ENCODE results near the gene ZNF407.

ZNF407 gene

DNA sequence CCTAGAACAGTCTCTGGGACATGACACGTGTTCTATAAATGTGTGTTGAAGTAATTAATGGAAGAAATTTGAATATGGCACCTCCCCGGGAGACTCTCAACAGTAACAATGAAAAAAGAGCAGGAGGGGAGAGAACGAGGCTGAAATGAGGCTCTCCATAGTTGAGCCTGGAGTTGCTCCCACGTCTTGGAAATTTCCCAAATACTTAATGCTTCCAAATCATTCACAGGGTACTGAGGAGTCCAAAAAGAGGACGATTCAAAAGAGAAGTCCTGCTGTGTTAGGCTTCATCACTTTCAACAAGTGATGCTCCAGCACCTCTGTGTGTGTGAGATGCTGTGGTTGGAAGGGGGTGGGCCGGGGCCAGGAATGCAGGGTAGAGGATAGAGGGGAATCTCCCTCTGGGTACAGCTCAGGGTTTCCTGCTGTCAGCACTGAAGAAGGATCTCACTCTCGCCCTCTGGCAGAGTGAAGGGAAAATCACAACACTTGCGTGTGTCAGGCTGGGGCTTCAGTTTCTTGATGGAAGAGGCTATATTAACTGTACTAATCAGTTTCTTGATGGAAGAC lies 18.1 kb upstream of the ZNF407 start:
- no peak for DNase-seq (ENCODE audit: low read depth)

DNA sequence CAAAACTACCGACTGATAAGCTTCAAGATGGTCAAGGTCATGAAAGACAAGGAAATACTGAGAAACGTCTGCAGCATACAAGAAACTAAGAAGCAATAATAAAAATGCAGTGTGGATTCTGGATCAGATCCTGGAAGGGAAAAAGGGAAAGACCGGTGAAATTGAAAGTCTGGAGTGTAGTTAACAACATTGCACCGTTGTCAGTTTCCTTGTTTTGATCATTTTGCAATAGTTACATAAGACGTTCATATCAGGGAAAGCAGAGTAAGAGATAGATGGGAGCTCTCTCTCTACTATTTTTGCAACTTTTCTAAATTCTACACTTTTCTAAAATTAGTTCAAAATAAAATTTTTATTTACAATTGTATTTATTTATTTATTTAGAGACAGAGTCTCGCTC lies 15.0 kb upstream of the ZNF407 start:
- no peak for DNase-seq (ENCODE audit: low read depth)

DNA sequence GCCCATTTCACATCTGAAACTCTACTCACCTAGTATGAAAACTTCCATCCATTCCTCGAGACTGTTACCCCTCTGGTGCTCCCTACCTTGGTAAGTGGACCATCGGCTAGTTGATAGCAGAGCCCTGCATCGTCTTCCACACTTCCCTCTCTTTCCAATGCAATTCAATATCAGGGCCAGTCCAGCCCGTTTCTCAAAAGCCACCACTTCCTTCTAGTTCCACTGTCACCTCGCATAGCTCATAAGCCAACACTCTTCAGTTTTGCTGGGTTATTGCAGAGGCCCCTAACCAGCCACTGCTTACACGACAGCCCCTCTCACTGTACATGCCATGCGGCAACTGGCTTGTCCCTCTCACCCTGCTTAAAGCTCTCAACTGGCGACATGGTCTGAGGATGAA lies 10.2 kb upstream of the ZNF407 start:
- DNase-seq (ENCODE audit: low read depth) = no peak

DNA sequence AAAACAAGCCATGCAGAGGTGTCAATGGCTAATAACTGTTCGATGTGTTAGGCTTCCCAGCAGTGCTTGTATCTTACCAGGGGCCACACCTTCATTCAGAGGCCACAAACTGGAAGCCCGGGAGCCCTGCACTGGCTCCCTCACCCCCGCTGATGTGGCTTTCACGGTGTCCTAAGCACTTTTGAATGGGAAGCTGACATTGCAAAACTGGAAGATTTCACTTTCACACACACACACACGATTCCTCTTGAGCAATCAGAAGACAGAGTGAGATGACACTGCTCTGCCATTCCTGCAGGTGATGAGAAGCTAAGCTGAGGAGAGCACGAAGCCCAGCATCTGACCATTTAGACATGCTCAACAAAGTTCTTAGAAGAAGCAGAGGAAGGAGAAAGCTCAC lies 8.6 kb upstream of the ZNF407 start:
- no peak for DNase-seq (ENCODE audit: low read depth)

DNA sequence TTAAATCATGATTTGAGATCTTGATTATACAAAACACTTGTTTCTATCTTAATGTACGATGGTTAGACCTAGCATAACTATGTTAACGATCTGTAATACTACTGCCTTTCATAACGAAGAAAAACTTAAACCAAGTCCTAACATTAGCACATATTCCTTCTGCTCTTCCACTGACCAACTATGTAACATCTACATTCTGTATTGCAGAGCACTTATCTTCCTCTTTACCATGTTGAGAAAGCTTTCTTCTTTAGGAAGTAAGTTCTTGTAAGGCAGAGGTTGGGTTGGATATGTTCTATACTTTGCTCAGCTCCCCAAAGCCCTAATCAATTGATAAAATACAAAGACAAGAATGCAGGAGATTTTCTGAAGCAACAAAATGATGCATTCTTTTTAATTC lies 7.9 kb upstream of the ZNF407 start:
- no peak for DNase-seq (ENCODE audit: low read depth)

DNA sequence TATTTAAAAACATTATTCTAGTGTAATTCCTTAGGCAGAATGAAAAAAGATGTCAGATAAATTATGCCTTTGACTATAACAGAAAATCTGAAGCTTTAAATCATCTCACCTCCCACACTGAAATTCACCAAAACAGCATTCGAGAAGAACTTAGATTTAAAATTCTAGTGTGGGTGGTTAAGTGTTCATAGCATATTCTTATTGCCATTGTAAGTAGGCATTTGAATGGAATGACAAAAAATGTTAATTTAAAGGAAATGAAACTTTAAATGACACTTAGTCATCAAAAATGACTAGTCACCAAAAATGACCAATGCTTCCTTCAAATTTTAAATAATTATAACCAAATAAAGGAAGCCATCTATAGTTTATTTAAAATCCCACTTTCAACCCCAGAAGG lies 7.0 kb upstream of the ZNF407 start:
- no peak for DNase-seq (ENCODE audit: low read depth)

DNA sequence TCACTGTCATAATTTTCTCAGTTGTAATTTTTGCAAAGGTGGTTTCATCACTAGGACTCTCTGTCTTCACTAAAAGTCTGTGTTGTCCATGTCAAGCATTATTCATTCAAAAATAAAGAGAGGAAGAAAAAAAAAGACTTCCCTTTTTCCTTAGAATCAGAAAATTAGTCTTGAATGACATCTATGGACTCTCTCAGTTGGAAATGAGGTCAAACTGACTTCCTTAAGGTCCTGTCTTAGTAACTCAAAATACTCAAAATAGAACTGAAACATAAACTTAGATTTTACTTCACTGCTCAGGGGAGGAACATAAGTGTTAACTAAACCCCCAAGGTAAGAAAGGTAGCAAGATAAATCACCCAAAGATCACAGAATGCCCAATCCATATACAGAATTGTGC lies 2.2 kb upstream of the ZNF407 start:
- no peak for DNase-seq (ENCODE audit: low read depth)

DNA sequence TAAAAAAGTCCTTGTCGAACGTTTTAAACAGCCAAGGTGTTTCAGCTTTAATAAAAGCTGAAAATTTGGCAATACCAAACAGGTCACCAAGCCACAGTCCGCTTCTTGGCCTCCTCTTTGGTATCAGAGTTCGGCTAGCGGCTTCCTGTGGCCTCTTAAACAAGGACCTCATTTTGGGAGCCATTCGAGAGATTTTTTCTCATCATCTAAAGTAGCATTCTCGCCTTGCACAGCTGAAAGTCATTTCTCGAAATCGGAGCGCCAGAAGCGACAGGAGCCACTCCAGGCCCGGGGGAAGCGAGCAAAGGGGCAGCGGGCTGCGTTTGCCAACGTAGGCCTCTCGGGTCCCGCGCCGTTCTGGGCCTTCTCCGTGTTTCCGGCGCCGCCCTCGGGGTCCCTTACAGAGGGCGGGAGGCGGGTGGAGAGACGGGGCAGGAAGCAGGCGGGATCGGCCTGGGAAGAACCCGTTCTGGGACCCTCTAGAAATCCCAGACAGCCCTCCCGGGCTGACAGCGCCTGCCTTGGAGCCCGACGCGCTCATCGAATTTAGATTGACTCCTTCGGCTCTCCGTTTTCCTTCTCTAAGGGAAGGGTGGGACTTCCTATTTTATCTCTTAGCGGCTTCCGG lies 522 bp upstream of the ZNF407 start:
- peak; percentile 75 for DNase-seq (ENCODE audit: low read depth)

DNA sequence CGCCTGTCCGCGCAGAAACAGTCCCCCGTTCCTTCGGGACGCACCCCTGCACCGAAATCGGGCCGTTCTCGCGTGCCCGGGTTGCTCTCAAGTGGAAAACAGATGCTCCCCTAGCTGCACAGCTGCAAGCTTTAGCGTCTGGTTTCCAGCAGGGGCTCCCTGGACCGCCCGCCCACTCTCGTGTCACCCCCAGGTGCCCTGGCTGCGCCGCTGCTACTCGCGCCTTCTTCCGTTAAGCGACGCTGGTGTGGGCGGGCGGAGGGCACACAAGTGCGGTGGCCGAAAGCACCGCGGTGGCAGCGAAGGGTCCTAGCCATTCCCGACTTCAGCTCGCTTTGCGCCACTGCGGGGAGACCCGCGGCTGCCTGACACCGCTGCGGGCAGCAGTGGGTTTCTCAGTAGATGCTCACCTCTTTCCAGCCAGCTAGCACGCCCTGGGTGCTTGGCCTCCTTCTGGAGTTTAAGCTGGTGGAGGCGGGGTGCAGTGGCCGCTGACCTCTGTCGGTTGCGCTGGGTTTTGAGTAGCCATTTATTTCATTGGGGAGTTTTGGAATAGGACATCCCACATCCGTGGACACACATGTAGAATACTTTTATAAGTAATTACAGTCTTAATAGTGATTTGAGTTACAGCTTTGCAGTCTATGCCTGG lies 806 bp downstream of the ZNF407 start:
- DNase-seq (ENCODE audit: low read depth) = peak; percentile 19

DNA sequence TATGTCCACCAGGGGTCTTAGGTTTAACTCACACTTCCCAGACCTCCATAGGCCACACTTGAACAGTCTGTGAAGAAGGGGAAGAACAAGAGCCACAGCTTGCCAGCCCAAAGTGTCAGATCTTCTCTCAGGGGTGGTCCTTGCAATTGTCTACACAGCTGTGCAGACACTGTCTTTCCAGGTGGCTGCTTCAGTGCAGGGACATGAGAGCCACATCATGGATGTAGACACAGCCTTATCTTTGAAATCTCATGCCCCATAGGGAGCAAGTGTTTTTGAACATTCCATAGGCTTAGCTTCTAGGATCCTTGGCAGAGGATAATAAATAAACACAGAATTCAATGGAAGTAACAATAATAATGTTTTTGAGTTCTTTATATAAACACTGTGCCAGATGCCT lies 6.7 kb downstream of the ZNF407 start:
- no peak for DNase-seq (ENCODE audit: low read depth)

DNA sequence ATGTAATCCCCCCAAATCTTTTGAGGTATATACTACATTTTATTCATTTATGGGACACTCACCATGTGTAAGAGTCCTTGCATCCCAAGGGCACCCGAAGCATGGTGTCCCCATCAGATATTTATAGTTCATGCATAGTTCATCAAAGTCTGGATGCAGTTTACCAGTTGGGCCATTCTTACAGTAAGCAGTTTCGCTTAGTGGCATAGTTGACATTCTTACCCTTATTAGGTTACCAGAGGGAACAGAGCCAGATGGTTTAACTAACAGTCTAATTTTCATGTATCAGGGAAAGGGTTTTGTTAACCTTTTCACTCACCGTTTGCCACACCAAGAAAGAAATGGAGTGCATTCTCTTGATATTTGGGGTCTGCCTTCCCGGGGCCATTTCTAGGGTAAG lies 7.1 kb downstream of the ZNF407 start:
- DNase-seq (ENCODE audit: low read depth) = peak; percentile 71

DNA sequence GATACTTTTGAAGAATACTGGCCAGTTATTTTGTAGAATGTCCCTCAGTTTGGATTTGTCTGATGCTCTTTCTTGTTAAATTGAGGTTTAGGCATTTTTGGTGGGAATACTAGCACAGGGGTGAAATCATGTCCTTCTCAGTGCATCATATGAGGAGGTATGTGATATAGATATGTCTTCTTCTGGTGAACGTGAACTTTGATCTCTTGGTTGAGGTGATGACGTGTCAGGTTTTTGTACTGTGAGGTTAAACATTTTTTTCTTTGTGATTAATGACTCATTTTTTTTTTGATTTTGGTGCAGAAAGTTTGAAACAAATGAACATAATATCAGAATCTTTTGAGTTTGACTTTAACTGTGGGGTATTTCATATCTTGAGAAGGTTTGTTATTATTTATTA lies 11.0 kb downstream of the ZNF407 start:
- DNase-seq (ENCODE audit: low read depth) = no peak

DNA sequence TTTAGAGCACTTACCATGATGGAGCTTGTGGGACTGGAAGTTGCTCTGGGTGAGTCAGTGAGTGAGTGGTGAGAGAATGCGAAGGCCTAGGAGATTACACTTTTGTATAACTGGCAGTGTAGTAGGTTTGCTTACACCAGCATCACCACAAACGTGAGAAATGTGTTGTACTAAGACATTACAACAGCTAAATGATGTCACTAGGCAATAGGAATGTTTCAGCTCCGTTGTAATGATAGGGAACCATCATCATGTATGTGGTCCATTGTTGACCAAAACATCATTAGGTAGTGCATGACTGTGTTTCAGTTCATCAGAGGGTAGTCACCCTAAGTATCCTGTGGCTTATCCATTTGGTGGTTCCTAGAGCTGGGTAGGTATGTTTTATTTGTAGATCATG lies 11.9 kb downstream of the ZNF407 start:
- DNase-seq (ENCODE audit: low read depth) = peak; percentile 18

DNA sequence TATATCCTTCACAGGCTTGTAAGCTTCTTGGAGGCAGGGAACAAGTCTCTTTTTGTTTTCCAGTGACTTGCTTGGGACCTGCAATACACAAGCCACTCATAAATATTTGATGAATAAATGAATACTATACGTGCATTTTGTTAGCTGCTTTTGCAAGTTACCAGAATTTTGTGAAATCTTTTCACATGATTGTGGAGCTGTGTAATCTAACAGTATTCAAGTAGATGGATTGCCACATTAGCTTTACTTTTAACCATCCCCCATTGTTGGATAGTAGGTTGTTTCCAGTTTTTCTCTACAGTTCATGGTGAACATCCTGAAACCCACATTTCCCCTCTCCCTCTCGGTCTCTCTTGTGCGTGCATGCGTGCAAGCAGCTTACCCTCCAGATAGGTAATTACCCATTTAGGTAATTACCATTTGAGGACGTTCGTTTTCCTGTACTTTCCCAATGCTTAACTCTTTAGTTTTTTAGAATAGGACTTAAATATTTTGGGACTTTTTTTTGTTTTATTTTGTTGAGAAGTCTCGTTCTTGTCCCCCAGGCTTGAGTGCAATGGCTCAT lies 12.5 kb downstream of the ZNF407 start:
- DNase-seq (ENCODE audit: low read depth) = no peak

DNA sequence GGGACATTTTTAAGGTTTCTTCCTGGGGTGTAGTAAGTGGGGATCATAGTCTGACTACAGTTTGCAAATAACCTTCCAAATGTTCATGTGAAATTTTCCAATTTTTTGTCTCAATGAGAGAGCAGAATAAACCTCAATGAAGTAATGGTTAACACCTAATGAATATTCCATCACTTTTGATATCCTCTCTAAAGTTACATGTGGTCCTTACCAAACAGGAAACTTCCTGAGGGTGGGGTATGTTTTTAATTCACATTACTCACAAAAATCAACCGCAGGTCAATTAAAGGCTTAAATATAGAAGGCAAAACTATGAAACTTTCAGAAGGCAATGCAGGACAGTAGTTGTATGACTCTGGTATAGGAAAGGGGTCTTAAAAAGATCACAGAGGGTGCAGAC lies 13.2 kb downstream of the ZNF407 start:
- no peak for DNase-seq (ENCODE audit: low read depth)

DNA sequence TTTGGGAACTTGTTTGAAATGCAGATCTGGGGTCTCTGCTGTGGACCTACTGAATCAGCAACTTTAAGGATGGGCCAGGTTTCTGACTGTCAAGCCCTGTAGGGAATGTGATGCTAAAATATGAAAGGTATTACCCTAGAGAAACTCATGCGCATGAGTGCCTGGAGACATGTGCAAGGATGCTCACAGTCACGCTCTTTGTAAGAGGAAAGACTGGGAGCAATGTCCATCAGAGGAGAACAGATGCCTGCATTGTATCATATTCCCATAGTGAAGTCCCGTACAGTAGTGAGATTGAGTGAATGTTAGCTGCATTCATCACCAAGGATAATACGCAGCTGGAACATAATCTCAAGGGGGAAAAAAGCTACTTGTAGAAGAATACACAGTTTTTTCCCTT lies 14.1 kb downstream of the ZNF407 start:
- no peak for DNase-seq (ENCODE audit: low read depth)

DNA sequence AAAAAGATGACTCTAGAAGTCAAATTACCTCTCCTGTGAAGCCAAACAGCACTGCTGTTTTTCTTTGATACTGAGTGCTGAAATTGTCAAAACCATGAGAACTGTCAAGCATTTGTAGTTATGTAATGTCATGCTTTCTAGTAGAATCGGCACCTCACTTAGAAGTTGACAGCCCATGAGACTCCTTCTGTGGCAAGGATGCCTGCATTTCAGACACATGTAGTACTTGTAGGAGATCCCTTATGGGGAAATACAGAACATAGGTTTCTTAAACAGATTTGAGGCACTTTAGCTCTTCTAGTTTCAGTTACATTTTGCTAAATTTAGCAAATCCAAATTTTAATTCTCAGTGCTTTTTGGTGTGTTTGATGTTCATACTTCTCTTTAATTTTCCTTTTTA lies 15.7 kb downstream of the ZNF407 start:
- DNase-seq (ENCODE audit: low read depth) = no peak

DNA sequence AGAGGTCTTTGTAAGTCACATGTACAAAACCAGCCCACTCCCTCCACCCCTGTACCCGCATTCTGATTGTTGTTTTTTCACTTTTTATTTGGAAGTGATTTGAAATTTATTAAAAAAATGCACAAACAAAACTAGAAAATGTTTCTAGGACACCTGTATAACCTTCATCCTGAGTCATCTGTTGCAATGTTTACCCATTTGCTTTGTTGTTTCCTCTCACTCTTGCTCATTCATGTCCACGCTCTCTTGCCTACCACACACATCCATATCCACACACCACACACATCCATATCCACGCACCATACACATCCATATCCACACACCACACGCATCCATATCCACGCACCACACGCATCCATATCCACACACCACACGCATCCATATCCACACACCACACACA lies 18.8 kb downstream of the ZNF407 start:
- no peak for DNase-seq (ENCODE audit: low read depth)

DNA sequence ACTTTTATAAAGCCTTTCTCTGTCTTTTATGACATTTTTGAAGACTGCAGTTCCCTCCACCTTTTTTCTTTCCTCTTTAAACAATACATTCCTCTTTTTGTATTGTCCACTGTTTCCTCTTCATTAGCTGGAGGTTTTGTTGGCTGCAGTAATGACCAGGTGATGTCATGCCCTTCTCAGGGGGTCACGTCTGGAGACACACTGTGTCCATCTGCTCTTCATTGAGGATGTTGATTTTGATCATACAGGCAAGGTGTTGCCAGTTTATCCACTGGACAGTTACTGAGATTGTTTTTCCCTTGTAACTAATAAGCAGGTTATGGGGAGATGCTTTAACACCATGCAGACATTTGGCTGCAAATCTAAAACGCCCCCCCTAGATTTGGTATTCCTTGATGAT lies 19.8 kb downstream of the ZNF407 start:
- no peak for DNase-seq (ENCODE audit: low read depth)

DNA sequence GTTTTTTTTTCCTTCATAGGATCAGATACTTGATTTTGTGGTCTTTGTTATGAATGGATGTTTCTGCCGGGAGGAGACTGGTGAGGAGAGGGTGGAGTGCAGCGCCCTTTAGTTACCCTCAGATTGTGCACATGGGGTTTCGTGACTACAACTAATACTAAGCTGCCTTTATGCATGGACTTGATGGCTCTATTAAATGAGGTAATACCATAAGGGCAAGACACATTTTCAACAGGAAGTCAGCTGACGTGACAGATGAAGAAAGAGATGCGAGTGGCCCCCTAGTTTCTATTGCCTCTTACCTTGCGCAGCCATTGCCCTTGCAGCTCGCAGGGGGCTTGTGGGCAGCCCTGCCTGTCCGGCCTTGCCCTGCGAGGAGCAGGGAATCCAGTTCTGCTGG lies 24.4 kb downstream of the ZNF407 start:
- no peak for DNase-seq (ENCODE audit: low read depth)

DNA sequence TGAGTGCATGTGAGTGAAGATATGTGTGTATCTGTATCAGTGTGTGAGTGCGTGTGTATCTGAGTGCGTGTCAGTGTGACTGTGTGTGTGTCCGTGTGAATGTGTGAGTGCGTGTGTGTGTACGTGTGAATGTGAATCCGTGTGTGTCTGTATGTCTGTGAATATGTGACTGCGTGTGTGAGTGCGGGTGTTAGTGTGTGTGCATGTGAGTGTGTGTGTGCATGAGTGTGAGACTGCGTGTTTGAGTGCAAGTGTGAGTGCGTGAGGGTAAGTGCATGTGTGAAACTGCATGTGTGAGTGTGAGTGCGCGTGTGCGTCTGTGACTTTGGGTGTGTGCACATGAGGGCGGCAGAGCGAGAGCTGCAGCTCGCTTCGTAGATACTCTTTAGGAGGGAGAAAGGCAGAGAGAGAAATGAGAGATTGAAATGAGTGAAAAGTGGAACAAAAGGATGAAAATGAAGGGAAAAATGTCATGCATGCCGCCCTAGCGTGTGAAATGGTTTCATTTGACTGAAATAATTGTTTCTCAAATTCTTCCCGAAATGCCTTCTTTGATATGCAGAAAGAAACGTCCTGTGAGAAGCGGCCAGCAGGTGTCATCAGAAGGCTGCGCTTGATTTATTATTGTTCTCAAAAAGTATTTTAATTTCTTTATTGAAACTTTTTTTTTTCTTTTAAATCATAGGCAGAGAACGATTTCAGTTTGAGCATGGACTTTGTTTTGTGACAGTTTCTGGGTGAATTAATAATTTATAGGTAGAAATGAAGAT lies 25.6 kb downstream of the ZNF407 start:
- DNase-seq (ENCODE audit: low read depth) = no peak

DNA sequence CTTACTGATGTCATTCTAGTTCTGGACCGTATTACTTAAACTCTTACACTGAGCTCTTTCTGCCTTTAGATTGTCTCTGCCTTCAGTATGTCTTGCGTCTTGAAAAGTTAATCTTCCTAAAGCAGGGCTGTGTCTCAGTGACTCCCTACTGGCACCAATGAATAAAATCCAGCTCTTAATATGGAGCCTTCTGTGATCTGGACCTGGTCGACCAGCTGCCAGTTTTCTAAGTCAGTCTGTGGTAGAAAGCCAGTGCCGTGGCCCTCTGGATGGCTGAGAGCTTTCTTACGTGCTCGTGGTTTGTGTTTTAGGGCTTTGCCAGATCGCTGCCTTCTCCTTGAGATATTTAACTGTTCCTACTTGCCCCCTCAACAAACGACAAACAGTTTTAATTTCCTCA lies 26.8 kb downstream of the ZNF407 start:
- no peak for DNase-seq (ENCODE audit: low read depth)

DNA sequence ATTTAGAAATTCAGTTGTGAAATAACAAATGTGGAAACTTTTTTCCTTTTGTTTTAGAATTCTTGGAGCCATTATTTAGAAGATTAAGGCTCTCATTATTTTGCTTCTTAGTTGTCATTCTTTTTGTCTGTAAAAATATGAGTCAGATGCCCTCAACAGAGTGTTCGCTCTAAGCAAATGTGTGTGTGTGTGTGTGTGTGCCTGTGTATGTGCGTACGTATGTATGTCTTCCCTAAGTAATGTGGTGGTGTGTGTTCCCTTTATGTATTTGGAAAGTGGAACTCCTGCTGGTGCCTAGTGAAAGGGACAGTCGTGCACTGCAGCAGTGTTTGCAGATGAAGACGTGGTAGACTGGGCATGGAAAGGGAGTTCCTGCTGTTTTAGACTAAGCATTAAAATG lies 27.5 kb downstream of the ZNF407 start:
- peak; percentile 25 for DNase-seq (ENCODE audit: low read depth)

All from fibroblast of gingiva (primary cell).